GM12878 (cell line): ENCODE measurements around the gene HSD11B1L. TPM values are rescaled to one million over a fixed set of nuclear protein-coding genes. Genes with fewer than 3 reads are reported as not detected.

Experiments used
- ATAC-seq: fragments of 200-7000 bp; cut with Tn5 transposase; 3 replicates; pipeline ENCODE4 v1.9.1; 2020; ENCODE audit warnings: mild to moderate bottlenecking, moderate library complexity
- BruUV-seq: library from RNA; stranded (reverse); fragments of 400-500 nt; replicated peaks from 2 replicates; lab custom pipeline; 2021; lab: Mats Ljungman, UMichigan
- CTCF ChIA-PET: fragments of 300-600 bp; sonication (Branson Sonifier 250); formaldehyde crosslinking; extraction: SDS; loops from one replicate; lab custom pipeline; 2021; ENCODE audit warnings: inconsistent platforms; lab: Yijun Ruan, JAX
- POLR2A ChIA-PET: fragments of 350-600 bp; formaldehyde crosslinking; extraction: SDS; loops from one replicate; lab custom pipeline; 2021; ENCODE audit warnings: inconsistent platforms; lab: Charles Lee
- RAD21 ChIA-PET: fragments of 300-600 bp; sonication (Branson Sonifier 250); formaldehyde crosslinking; loops from one replicate; lab custom pipeline; 2023; ENCODE audit warnings: antibody characterized with exemption; ENCODE audit not compliant: unreplicated experiment; lab: Charles Lee
- SMC1A ChIA-PET: fragments of 300-600 bp; sonication (Branson Sonifier 250); formaldehyde crosslinking; loops from one replicate; lab custom pipeline; 2023; ENCODE audit not compliant: unreplicated experiment, uncharacterized antibody; lab: Charles Lee
- DNase-seq: peaks from one replicate; pipeline ENCODE4 v3.0.0-alpha.2; 2011; ENCODE audit warnings: low read depth, low spot score
- FAIRE-seq: peaks from 3 replicates; lab custom pipeline; 2011; peaks lifted over from hg19 to GRCh38; lab: Jason Lieb, UNC
- H2AFZ ChIP-seq: 2 replicates; pipeline ENCODE4 v1.6.0; 2011; ENCODE audit warnings: low read depth, low read length, control low read depth; ENCODE audit not compliant: control insufficient read depth
- H3K27ac ChIP-seq: 2 replicates; pipeline ENCODE4 v1.5.1; 2011; ENCODE audit warnings: control low read depth; ENCODE audit not compliant: control insufficient read depth, insufficient read depth
- H3K27me3 ChIP-seq, 2 experiments: replicated peaks in 1 of 2; 2 replicates each; pipeline versions ENCODE4 v1.6.0 to v1.6.1; 2011; ENCODE audit warnings: low read length in 1 of 2; ENCODE audit not compliant: control insufficient read depth in 2 of 2, insufficient read depth in 2 of 2
- H3K36me3 ChIP-seq, 2 experiments: 2 replicates each; pipeline ENCODE4 v1.5.1; 2011; ENCODE audit warnings: low read length in 1 of 2; ENCODE audit not compliant: control insufficient read depth in 2 of 2, insufficient read depth in 2 of 2
- H3K4me1 ChIP-seq: 2 replicates; pipeline ENCODE4 v1.6.1; 2011; ENCODE audit warnings: mild to moderate bottlenecking, low read length, moderate library complexity, mixed read lengths; ENCODE audit not compliant: control insufficient read depth, insufficient read depth
- H3K4me2 ChIP-seq: 2 replicates; pipeline ENCODE4 v1.6.0; 2011; ENCODE audit warnings: control low read depth; ENCODE audit not compliant: control insufficient read depth, insufficient read depth
- H3K4me3 ChIP-seq: fragments of 200-600 bp; sonication (generic); 2 replicates; pipeline ENCODE4 v1.5.1; 2016
- H3K79me2 ChIP-seq: 2 replicates; pipeline ENCODE4 v1.6.0; 2011; ENCODE audit warnings: low read length; ENCODE audit not compliant: control insufficient read depth, insufficient read depth
- H3K9ac ChIP-seq: 2 replicates; pipeline ENCODE4 v1.8.0; 2011; ENCODE audit warnings: low read length, control low read depth, mixed read lengths; ENCODE audit not compliant: control insufficient read depth, insufficient read depth
- H3K9me3 ChIP-seq: replicated peaks from 3 replicates; pipeline ENCODE4 v1.5.1; 2011; ENCODE audit warnings: mild to moderate bottlenecking, low read length; ENCODE audit not compliant: control insufficient read depth, insufficient read depth
- H4K20me1 ChIP-seq: 2 replicates; pipeline ENCODE4 v1.6.0; 2011; ENCODE audit not compliant: control insufficient read depth, insufficient read depth
- BCLAF1 ChIP-seq: fragments of 450-650 bp; IDR thresholded peaks from 2 replicates; pipeline ENCODE4 v1.6.1; 2017; ENCODE audit warnings: antibody characterized with exemption, mild to moderate bottlenecking, moderate library complexity
- CREB1 ChIP-seq: IDR thresholded peaks from 2 replicates; pipeline ENCODE4 v1.6.1; 2012; ENCODE audit warnings: low read depth, mild to moderate bottlenecking, inconsistent platforms
- GATAD2B ChIP-seq: fragments of 450-650 bp; conservative IDR thresholded peaks from 2 replicates; pipeline ENCODE4 v1.6.1; 2017; ENCODE audit warnings: low read depth, mild to moderate bottlenecking, moderate library complexity
- IKZF1 ChIP-seq: fragments of 450-650 bp; conservative IDR thresholded peaks from 2 replicates; pipeline ENCODE4 v1.6.1; 2017; ENCODE audit warnings: antibody characterized with exemption, mild to moderate bottlenecking
- NFYA ChIP-seq: IDR thresholded peaks from 2 replicates; pipeline ENCODE4 v1.6.1; 2011; ENCODE audit warnings: low read depth, mild to moderate bottlenecking, low read length, improper control_type of control experiment, borderline replicate concordance
- NR2C1 ChIP-seq: fragments of 450-650 bp; IDR thresholded peaks from 2 replicates; pipeline ENCODE4 v1.6.1; 2017; ENCODE audit warnings: antibody characterized with exemption, mild to moderate bottlenecking, moderate library complexity
- PML ChIP-seq: IDR thresholded peaks from 2 replicates; pipeline ENCODE4 v1.6.1; 2012; ENCODE audit warnings: low read length, inconsistent platforms
- RUNX3 ChIP-seq: IDR thresholded peaks from 2 replicates; pipeline ENCODE4 v1.6.1; 2012; ENCODE audit warnings: low read length, inconsistent platforms
- SKIL ChIP-seq: fragments of 450-650 bp; IDR thresholded peaks from 2 replicates; pipeline ENCODE4 v1.6.1; 2017; ENCODE audit warnings: mild to moderate bottlenecking, low read depth, inconsistent platforms; ENCODE audit not compliant: poor library complexity, severe bottlenecking
- SPI1 ChIP-seq: IDR thresholded peaks from 2 replicates; pipeline ENCODE4 v1.6.1; 2011; ENCODE audit warnings: low read depth, mild to moderate bottlenecking, low read length, moderate library complexity, borderline replicate concordance; ENCODE audit not compliant: insufficient read depth
- SREBF2 ChIP-seq: IDR thresholded peaks from 2 replicates; pipeline ENCODE4 v1.6.1; 2012; ENCODE audit warnings: mild to moderate bottlenecking, low read length
- STAT1 ChIP-seq: fragments of 450-650 bp; conservative IDR thresholded peaks from 2 replicates; pipeline ENCODE4 v1.6.1; 2014; ENCODE audit warnings: antibody characterized with exemption, mild to moderate bottlenecking
- TCF12 ChIP-seq: IDR thresholded peaks from 2 replicates; pipeline ENCODE4 v1.6.1; 2011; ENCODE audit warnings: low read depth, mild to moderate bottlenecking, low read length
- YY1 ChIP-seq: IDR thresholded peaks from 2 replicates; pipeline ENCODE4 v1.6.1; 2011; ENCODE audit warnings: low read depth, mild to moderate bottlenecking, low read length
- ZNF274 ChIP-seq: IDR thresholded peaks from one replicate; pipeline ENCODE4 v1.8.0; 2011; ENCODE audit not compliant: insufficient read length, insufficient read depth
- WGBS: methylation state at CpG from one replicate; pipeline ENCODE4 v1.1.6; 2016; ENCODE audit warnings: low lambda C conversion rate; ENCODE audit not compliant: insufficient replicate concordance, insufficient coverage; ENCODE audit errors: missing lambda C conversion rate; 5-methylcytosine and 5-hydroxymethylcytosine counted together
- in situ Hi-C: fragments of 300-500 bp; cut with MboI; formaldehyde crosslinking; loops from 9 replicates; pipeline ENCODE4 v1.14.3; 2018; ENCODE audit warnings: mixed read lengths
- intact Hi-C: fragments of 100-400 bp; cut with micrococcal nuclease; formaldehyde crosslinking; loops from one replicate; pipeline ENCODE4 v1.14.2; 2022; ENCODE audit not compliant: unreplicated experiment
- polyA plus RNA-seq, 11 experiments: library from polyadenylated mRNA; depleted of rRNA in 4 of 11; unstranded in 6 of 11; stranded (reverse) in 5 of 11; fragments of >200 nt; fragmentation: Nextera tagmentation in 4 of 11; fragmentation: Illumina TruSeq in 1 of 11; extraction: Ambion mirVana in 4 of 11; extraction: Trizol in 1 of 11; gene quantifications; 1 replicate in 1 of 11; 2 replicates in 10 of 11; pipeline versions ENCODE4 v1.2.1 to v1.2.3, GENCODE V29; 2011 to 2016; ENCODE audit warnings: inconsistent platforms in 2 of 11, missing spikeins in 2 of 11, low read depth in 1 of 11
- total RNA-seq, 4 experiments: library from RNA; depleted of rRNA in 3 of 4; stranded (reverse); fragments of >200 nt in 3 of 4; fragmentation: Illumina TruSeq in 1 of 4; extraction: Trizol in 1 of 4; gene quantifications; 2 replicates each; pipeline versions ENCODE4 v1.2.1 to v1.2.3, GENCODE V29; 2013 to 2021

HSD11B1L gene
- total and polyA plus RNA-seq, 10 of the 15 experiments (the other 5 are each of a cell fraction or from before 2014, with no cell fraction given): 0.29 to 1.8 (median 1.1) TPM; not detected in 1

GRCh38 chr19:5643060-5643459 is 37.8 kb upstream of the HSD11B1L start:
- 75% methylated on average over 4 of the region's 4 CpGs for WGBS
- TF ChIP-seq STAT1 (no peak), GATAD2B (no peak), IKZF1 (no peak), PML (no peak), CREB1 (no peak), TCF12 (no peak), ZNF274 (no peak), YY1 (no peak), SPI1 (no peak), RUNX3 (no peak), SKIL (no peak), BCLAF1 (no peak), NFYA (no peak), SREBF2 (no peak), NR2C1 (no peak)
- no TSS peak for BruUV-seq
- DNase-seq (no peak), ATAC-seq (no peak), FAIRE-seq (no peak)
- intact Hi-C loops: no loop called here
- no peaks in the 10 kb centered on the region for H3K9me3 ChIP-seq
- in situ Hi-C loops: no loop called here
- no peak overlapping the region for H2AFZ ChIP-seq
- H3K27ac ChIP-seq: no peak overlapping the region
- H3K4me2 ChIP-seq: no peak overlapping the region
- peaks cover 39 to 57% of the 10 kb centered on the region in 2 experiments for H3K36me3 ChIP-seq
- peaks cover 28% of the 10 kb centered on the region for H3K79me2 ChIP-seq
- RAD21 ChIA-PET: no interaction called here
- no peak overlapping the region for H3K9ac ChIP-seq
- no peaks in the 10 kb centered on the region for H3K27me3 ChIP-seq
- POLR2A ChIA-PET: no interaction called here
- SMC1A ChIA-PET: interaction anchor here (0.6 kb wide), 1 partner anchor 550 kb away, joined by 3 read pairs; no protein-coding TSS in a partner anchor
- H3K4me3 ChIP-seq: no peak overlapping the region
- no peaks in the 10 kb centered on the region for H3K4me1 ChIP-seq
- H4K20me1 ChIP-seq: peaks cover 13% of the 10 kb centered on the region
- CTCF ChIA-PET: interaction anchor here (0.7 kb wide), 1 partner anchor 44 kb away, joined by 3 read pairs; no protein-coding TSS in a partner anchor
